HEK293 (cell line): ENCODE data around the gene GEN1.

ENCODE experiments used
- CTCF ChIA-PET: fragments of 350-600 bp; formaldehyde crosslinking; extraction: SDS; loops from one replicate; lab custom pipeline; 2021; ENCODE audit warnings: antibody characterized with exemption; lab: Yijun Ruan, JAX
- POLR2A ChIA-PET: fragments of 300-600 bp; formaldehyde crosslinking; extraction: SDS; loops from one replicate; lab custom pipeline; 2020; ENCODE audit warnings: antibody characterized with exemption, inconsistent platforms; lab: Yijun Ruan, JAX
- H3K27ac ChIP-seq: fragments of 200-500 bp; sonication (Bioruptor generic); 2 replicates; pipeline ENCODE4 v1.5.1; 2014; ENCODE audit warnings: low read depth, low read length, control low read depth, inconsistent platforms; ENCODE audit errors: extremely low read depth
- H3K36me3 ChIP-seq, 2 experiments: fragments of 200-500 bp in 1 of 2; sonication (Bioruptor generic) in 1 of 2; 1 replicate in 1 of 2; 2 replicates in 1 of 2; pipeline ENCODE4 v1.5.1; 2014 to 2017; ENCODE audit warnings: inconsistent platforms in 2 of 2, low read length in 2 of 2; ENCODE audit not compliant: control insufficient read depth in 2 of 2, insufficient read depth in 1 of 2
- H3K4me1 ChIP-seq: fragments of 200-500 bp; sonication (Bioruptor generic); 2 replicates; pipeline ENCODE4 v1.5.1; 2014; ENCODE audit warnings: mild to moderate bottlenecking, low read length, inconsistent platforms; ENCODE audit not compliant: control insufficient read depth, insufficient read depth
- H3K4me3 ChIP-seq: 2 replicates; pipeline ENCODE4 v1.5.1; 2011; ENCODE audit warnings: low read depth, mild to moderate bottlenecking, control low read depth, low read length, moderate library complexity
- H3K9me3 ChIP-seq: fragments of 200-500 bp; sonication (Bioruptor generic); 2 replicates; pipeline ENCODE4 v1.5.1; 2014; ENCODE audit warnings: low read depth, low read length, inconsistent platforms; ENCODE audit not compliant: control insufficient read depth, insufficient read depth
- ATF2 ChIP-seq: fragments of 450-650 bp; formaldehyde crosslinking; IDR thresholded peaks from 2 replicates; pipeline ENCODE4 v1.5.1; 2016; ENCODE audit warnings: missing biosample characterization, missing genetic modification characterization, low read depth
- GLI2 ChIP-seq: fragments of 450-650 bp; formaldehyde crosslinking; IDR thresholded peaks from 2 replicates; pipeline ENCODE4; 2017; ENCODE audit warnings: missing biosample characterization, missing genetic modification characterization, low read depth, borderline replicate concordance
- TCF7L2 ChIP-seq: IDR thresholded peaks from 2 replicates; pipeline ENCODE4 v1.6.1; 2011; ENCODE audit warnings: low read depth, mild to moderate bottlenecking, inconsistent platforms, low read length, moderate library complexity, borderline replicate concordance
- ZBTB10 ChIP-seq: fragments of 450-650 bp; formaldehyde crosslinking; IDR thresholded peaks from 2 replicates; pipeline ENCODE4 v1.5.1; 2016; ENCODE audit warnings: missing biosample characterization, missing genetic modification characterization
- ZNF24 ChIP-seq: fragments of 450-650 bp; formaldehyde crosslinking; IDR thresholded peaks from 2 replicates; pipeline ENCODE4 v1.5.1; 2016; ENCODE audit warnings: missing biosample characterization, missing genetic modification characterization
- ZNF248 ChIP-seq: fragments of 450-650 bp; formaldehyde crosslinking; IDR thresholded peaks from 2 replicates; pipeline ENCODE4 v1.5.1; 2017; ENCODE audit warnings: missing biosample characterization, missing genetic modification characterization
- ZNF513 ChIP-seq: fragments of 450-650 bp; IDR thresholded peaks from 2 replicates; pipeline ENCODE4 v1.5.1; 2018; ENCODE audit warnings: missing biosample characterization, missing genetic modification characterization
- ZNF610 ChIP-seq: fragments of 450-650 bp; formaldehyde crosslinking; IDR thresholded peaks from 2 replicates; pipeline ENCODE4 v1.5.1; 2016; ENCODE audit warnings: missing biosample characterization, missing genetic modification characterization, borderline replicate concordance
- ZNF626 ChIP-seq: fragments of 450-650 bp; sonication (Bioruptor Pico); formaldehyde crosslinking; IDR thresholded peaks from 2 replicates; pipeline ENCODE4 v1.5.1; 2018; ENCODE audit warnings: missing biosample characterization, missing genetic modification characterization, inconsistent platforms
- ZNF660 ChIP-seq: fragments of 450-650 bp; IDR thresholded peaks from 2 replicates; pipeline ENCODE4 v1.5.1; 2018; ENCODE audit warnings: missing biosample characterization, mild to moderate bottlenecking, missing genetic modification characterization
- ZNF704 ChIP-seq: fragments of 450-650 bp; formaldehyde crosslinking; IDR thresholded peaks from 2 replicates; pipeline ENCODE4 v1.5.1; 2016; ENCODE audit warnings: missing biosample characterization, missing genetic modification characterization
- TF ChIP-seq, protein P1 (sequence below): IDR thresholded peaks from 2 replicates; pipeline ENCODE4 v1.6.1; 2011; ENCODE audit warnings: mild to moderate bottlenecking, low read depth, low read length, borderline replicate concordance
- TF ChIP-seq, protein P2 (sequence below): fragments of 450-650 bp; formaldehyde crosslinking; IDR thresholded peaks from 2 replicates; pipeline ENCODE4 v1.5.1; 2016; ENCODE audit warnings: missing biosample characterization, missing genetic modification characterization

GEN1 gene

DNA sequence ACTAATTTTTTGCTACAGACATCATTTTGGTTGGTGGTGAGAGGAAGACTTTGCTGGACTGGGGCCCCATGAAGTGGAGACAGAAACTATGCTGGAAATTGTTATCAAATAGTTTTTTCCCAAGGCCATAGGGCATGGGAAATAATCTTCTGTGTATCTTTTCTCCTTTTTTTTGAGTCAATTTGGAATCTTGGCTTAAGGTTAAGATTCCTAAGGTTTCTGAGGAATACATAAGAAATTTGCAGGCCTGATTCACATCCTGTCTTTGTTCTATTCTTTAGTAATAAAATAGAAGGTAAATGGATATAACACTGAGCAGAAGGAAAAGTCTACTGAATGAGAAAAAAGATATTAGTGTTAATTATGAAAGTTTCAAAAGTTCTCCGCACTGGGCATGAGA lies 16.9 kb upstream of the GEN1 start:
- POLR2A ChIA-PET = no interaction called here
- Histone ChIP-seq H3K4me3 (no peak overlapping the region), H3K36me3 (peaks cover 59 to 81% of the 10 kb centered on the region in 2 experiments), H3K27ac (no peak overlapping the region), H3K9me3 (no peaks in the 10 kb centered on the region), H3K4me1 (no peaks in the 10 kb centered on the region)
- CTCF ChIA-PET = no interaction called here
- no peak for TF ChIP-seq ZNF660 (tag by site-specific recombination)
- no peak for TF ChIP-seq ZBTB10
- no peak for TF ChIP-seq ZNF513 (tag by site-specific recombination)

DNA sequence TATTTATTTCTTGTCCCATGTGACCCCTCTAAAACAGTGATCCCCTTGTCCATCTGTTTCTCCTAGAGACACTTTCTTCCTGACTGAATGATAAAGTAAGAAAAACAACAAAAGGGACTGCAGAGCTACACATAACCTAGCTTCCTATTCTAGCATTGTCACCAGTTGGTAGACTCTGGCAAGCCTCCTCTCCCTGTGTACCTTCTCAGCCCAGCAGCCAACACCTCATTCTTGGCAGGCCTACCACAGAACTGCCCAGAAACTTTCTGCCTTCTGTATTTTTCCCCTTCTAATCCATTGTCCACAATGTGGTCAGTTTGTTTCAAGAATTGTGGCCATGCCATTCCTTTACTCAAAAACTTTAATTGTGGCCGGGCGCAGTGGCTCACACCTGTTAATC lies 13.7 kb upstream of the GEN1 start:
- TF ChIP-seq, protein P1, sequence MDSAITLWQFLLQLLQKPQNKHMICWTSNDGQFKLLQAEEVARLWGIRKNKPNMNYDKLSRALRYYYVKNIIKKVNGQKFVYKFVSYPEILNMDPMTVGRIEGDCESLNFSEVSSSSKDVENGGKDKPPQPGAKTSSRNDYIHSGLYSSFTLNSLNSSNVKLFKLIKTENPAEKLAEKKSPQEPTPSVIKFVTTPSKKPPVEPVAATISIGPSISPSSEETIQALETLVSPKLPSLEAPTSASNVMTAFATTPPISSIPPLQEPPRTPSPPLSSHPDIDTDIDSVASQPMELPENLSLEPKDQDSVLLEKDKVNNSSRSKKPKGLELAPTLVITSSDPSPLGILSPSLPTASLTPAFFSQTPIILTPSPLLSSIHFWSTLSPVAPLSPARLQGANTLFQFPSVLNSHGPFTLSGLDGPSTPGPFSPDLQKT = no peak
- TF ChIP-seq TCF7L2 (no peak), ZNF24 (tag by site-specific recombination) (no peak), GLI2 (no peak), ZNF610 (tag by site-specific recombination) (no peak), ZNF248 (tag by site-specific recombination) (no peak), ZNF626 (no peak), ATF2 (tag by site-specific recombination) (no peak), ZNF704 (tag by site-specific recombination) (no peak)
- TF ChIP-seq, protein P2, sequence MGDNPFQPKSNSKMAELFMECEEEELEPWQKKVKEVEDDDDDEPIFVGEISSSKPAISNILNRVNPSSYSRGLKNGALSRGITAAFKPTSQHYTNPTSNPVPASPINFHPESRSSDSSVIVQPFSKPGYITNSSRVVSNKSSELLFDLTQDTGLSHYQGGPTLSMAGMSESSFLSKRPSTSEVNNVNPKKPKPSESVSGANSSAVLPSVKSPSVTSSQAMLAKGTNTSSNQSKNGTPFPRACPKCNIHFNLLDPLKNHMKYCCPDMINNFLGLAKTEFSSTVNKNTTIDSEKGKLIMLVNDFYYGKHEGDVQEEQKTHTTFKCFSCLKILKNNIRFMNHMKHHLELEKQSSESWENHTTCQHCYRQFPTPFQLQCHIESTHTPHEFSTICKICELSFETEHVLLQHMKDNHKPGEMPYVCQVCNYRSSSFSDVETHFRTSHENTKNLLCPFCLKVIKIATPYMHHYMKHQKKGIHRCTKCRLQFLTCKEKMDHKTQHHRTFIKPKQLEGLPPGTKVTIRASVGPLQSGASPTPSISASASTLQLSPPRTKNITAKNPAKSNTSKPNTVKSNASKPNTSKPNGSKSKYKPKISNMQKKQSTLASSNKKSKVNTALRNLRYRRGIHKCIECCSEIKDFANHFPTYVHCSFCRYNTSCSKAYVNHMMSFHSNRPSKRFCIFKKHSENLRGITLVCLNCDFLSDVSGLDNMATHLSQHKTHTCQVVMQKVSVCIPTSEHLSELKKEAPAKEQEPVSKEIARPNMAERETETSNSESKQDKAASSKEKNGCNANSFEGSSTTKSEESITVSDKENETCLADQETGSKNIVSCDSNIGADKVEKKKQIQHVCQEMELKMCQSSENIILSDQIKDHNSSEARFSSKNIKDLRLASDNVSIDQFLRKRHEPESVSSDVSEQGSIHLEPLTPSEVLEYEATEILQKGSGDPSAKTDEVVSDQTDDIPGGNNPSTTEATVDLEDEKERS = no peak
- Histone ChIP-seq H3K9me3 (no peaks in the 10 kb centered on the region), H3K4me1 (no peaks in the 10 kb centered on the region), H3K27ac (no peak overlapping the region), H3K4me3 (no peak overlapping the region), H3K36me3 (peaks cover 47 to 76% of the 10 kb centered on the region in 2 experiments)
- ChIA-PET CTCF (no interaction called here), POLR2A (no interaction called here)
